Measurements from ENCODE around the gene MRPS15.

- TF ChIP-seq CTCF (IDR thresholded peaks at IDR 0.05; ENCODE audit: low read depth, low read length) (no peak), EZH2phosphoT487 (IDR thresholded peaks at IDR 0.05; ENCODE audit: low read depth) (no peak)
Measured at GRCh38 chr1:36453600-36454388, 10.4 kb downstream of the MRPS15 start.
